SK-N-DZ (cell line): Measurements from ENCODE around the gene P2RX5.

Experiments
- DNase-seq: peaks from one replicate; pipeline ENCODE4 v3.0.0-alpha.2; 2015; ENCODE audit warnings: low spot score

P2RX5 gene

DNA sequence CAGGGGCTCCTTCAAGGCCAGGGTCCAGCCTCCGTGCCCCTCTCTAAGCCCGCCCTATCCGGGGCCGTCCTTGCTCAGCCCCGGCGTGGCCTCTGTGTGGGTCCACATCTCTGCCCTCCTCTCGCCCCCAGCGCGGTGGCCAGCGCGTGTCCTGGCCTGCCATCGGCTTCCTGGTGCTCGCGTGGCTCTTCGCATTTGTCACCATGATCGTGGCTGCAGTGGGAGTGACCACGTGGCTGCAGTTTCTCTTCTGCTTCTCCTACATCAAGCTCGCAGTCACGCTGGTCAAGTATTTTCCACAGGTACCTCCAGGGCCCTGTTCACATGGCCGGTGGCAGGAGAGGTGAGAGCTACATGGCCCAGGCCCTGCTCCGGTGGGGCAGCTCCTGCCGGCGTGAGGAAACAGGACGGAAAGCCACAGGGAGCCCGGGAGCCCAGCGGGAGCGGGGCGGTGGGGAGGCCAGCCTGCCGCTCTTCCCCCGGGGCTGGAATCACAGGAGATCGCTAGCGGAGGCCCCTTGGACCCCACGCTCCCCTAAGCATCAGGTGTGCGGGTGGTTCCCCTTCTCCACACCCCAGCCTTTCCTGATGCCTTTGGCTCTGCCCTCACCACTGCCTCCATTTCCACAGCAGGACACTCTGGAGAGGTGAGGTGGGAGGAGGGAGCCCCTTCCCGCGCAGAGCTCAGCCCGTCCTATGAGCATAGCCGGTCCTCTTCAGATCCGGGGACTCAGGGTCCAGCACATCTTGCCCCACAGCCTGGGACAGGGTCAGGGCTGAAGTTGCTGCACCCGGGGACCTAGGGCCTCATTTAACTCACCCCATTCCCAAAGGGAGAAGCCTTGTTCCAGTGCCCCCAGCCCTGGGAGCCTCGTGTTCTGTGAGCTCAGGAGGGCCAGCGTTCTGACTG lies 37.8 kb downstream of the P2RX5 start:
- DNase-seq: no peak

DNA sequence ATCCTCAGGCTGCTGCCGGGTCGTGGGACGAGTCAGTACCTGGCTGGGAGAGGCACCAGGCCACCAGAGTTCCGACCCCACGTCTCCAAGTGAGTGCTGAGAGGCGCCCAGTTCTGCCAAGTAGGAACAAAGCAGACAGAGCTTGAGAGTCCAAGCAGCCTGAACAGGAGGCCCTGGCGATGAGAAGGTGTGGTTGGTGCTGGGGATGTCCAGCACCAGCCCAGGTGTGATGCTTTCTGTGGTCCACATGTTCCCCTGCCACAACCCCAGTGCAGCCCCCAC lies 38.4 kb downstream of the P2RX5 start:
- no peak for DNase-seq

DNA sequence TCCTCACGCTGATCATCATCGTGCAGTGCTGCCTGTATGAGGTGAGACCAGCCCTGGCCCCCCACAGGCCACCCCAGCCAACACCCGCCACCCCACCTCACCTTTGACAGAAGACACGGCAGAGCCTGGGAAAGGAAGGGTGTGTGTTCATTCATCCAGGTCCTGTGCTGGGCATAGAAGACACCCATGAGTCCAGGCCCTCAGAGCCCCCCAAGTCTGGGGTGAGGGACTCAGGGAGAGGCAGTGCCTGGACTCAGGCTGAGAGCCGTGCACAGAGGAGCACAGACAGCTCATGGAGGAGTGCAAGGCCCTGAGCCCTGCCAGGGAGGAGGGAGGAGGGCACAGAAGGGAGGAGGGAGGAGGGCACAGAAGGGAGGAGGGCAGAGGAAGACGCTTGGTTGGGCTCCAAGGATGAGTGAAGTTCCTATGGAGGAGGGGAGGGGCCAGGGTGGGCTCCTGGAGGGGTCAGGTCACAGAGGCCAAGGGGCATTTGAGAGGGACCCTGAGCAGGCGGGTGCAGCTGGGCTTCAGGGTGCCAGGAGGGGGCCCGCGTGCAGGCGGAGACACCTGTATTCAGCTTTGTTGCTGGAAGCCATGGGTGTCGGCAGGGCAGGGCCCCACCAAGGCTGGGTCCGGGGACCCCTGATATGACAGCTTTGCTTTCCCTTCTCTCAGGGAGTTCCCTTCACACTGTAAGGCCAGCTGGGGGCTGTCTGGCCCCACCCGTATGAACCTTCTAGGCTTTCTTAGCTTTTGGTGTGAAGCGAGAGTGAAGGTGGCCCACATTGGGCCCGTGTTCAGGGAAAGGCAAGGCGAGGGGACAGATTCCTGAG lies 39.0 kb downstream of the P2RX5 start:
- DNase-seq: no peak

DNA sequence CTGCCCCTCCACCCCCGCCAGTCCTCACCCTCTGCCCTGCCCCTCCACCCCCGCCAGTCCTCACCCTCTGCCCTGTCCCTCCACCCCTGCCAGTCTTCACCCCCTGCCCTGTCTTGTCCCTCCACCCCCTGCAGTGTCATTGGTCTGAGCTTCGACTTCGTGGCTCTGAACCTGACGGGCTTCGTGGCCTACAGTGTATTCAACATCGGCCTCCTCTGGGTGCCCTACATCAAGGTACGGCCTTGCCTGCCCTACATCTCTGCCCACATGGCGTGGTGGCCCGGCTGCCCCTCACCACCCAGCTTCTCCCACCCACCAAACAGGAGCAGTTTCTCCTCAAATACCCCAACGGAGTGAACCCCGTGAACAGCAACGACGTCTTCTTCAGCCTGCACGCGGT lies 39.6 kb downstream of the P2RX5 start:
- DNase-seq: no peak

DNA sequence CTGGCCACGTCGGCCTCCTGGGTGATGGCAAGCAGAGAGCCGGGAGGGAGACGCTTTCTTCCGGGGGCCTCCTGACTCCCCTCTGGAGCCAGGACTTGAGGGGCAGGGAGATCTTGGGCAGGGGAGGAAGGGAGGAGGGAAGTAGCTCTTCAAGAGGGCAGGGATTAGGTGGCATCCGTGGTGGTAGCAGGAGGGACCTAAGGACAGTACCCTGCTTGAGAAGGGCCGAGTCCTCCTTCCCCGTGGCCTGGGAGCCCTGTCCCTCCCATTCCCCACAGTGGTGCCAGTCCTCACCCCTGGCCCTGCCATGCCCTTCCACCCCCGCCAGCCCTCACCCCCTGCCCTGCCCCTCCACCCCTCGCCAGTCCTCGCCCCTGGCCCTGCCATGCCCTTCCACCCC lies 40.2 kb downstream of the P2RX5 start:
- no peak for DNase-seq

DNA sequence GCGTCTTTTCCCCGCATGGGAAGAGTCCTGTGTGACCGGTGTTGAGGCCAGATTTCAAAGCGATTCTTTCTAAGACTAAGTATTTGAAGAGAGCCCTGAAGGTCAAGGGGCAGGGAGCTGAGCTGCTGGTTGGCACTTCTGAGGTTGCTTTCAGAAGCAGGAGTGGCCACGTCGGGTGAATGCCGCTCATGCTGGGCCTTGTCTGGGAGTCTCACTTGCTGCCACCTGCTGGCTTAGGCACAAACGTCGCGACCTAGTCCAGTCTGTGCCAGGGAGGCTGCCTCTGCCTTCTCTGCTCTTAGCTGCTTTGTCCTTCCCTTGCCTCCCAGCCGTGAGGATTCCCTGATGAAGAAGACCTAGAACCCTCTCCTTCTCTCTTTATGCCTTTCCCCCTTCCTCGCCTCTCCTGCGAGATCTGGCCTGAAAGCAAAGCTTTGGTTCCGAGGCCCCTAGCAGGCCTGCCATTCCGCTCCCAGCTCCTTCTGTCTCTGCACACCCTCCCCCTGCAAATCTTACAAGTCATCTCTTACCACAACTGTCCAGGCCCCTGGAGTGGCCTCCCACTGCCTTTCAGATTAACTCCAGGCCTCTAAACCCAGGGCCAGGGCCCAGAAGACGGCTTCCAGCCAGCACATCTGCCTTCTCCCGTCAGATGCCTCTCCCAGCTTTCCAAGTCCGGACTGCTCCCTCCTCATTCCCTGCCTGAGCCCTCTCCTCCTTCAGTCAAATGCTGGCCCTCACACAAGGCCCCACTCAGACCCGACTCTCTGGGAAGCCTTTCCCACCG lies 48.0 kb downstream of the P2RX5 start:
- DNase-seq: peak; percentile 54

DNA sequence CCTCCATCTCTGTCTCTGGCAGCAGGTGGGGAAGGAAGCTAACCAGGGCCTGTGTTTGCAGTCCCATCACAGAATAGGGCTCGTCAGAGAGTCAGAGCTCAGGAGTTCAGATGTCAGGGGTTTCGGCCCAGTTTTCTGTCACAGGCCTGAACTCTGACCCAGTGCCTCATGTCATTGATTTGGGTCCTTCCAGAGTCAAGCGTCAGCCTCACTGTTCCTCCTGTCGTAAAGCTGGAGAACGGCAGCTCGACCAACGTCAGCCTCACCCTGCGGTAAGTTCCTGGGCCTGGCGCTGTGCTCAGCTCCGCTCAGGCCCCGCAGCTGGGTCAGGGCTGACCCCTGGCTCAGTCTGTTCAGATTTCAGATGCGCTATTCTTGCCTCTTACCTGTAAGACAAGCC lies 48.7 kb downstream of the P2RX5 start:
- no peak for DNase-seq

DNA sequence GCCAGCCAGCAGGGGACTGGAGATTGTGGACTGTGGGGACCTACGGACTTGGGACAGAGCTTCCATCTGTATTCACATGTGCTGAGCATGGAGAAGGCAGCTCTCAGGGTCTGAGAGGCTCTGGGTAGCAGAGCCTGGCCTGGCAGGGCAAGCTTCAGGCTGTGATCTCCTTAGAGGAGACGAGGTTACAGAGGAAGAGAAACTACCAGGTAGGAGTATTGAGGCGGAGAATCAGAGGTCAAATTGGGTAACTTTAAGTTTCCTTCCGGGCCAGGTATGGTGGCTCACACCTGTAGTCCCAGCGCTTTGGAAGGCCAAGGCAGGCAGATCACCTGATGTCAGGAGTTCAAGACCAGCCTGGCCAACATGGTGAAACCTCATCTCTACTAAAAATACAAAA lies 50.6 kb downstream of the P2RX5 start:
- DNase-seq: no peak

DNA sequence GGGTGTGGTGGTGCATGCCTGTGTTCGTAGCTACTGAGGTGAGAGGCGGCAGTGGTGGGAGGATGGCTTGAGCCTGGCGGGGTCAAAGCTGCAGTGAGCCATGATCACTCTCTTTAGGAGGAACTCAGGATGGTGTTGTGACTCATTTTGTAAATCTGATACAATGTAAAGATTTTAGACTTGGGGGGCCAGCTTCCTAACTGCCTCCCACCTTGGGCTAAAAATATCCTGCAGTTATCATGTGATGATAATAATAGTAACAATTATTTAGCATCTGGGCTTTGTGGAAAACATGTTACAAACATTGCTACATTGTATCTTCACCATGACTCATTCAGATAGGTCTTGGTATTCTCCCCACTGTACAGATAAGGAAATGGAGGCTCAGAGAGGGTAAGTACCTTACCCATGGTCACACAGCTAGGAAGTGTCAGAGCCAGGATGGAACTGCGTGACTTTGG lies 52.0 kb downstream of the P2RX5 start:
- no peak for DNase-seq

DNA sequence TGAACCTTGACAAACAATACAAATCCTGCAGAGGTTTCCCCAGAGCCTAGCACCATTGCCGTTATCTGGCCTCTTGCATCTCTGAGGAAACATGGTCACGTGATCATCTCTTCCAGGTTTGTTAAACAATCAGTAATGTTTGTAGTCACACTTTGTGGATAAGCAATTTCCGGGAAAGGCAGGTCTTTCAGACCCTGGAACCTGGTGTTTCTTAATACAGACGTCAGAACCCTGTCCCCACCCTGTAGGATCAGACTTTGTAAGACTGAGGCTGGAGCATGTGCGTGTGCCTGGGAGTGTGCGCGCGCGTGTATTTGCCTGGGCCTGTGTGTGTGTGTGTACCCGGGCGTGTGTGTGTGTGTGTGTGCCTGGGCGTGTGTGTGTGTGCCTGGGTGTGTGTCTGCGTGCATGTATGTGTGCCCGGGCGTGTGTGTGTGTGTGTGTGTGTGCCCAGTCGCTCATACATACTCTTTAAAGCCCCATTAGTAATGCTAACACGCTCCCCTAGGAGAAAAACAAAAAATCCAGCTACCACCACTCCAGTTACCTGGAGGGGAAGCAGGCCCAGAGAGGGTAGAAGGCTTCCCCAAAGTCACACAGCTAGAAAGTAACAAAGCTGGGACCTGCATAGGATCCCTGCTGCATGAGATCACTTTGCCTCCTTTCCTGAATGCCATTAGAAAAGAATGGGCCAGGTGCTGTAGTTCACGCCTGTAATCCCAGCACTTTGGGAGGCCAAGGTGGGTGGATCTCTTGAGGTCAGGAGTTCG lies 54.1 kb downstream of the P2RX5 start:
- no peak for DNase-seq

DNA sequence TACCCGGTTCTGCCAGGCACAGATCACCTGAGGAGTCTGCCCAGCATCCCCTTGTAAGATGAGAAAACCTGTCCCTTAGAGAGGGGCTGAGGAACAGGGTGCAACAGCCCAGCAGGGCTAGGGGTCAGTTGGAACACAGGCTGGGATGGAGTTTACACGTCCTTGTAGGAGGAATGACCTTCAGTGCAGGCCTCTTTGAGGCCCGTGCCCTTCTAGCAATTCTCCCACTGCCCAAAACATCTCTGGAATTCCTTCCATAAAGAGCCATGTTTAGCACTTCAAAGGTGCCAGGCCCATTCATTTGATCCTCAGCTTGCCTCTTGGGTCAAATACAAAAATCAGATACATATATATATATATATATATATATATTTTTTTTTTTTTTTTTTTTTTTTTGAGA lies 54.9 kb downstream of the P2RX5 start:
- no peak for DNase-seq

DNA sequence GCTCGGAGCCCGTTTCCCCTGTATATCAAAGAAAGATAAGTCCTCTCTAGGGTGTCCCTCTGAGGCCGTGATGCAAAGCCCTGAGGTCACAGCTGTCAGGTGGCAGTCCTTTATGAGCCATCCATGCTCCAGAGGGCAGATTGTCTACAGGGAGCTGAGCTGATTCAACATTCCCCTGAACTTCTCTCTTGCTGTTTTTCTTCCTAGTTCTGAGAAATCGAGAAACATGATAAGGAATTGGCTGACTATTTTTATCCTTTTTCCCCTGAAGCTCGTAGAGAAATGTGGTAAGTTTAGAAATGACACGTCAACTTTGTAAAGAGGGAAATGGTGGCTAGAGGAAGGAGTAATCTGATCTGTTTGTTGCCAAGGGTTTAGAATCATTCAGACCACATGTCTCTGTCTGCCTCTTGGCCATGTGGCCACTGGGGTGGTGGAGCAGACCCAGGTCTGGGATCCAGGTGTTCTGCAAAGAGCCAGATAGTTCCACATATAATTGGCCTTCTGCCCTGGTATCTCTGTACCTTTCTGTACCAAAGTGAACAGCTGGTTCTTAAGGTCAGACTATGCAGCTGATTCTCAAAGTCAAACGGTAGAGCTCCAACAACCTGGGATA lies 55.9 kb downstream of the P2RX5 start:
- no peak for DNase-seq

DNA sequence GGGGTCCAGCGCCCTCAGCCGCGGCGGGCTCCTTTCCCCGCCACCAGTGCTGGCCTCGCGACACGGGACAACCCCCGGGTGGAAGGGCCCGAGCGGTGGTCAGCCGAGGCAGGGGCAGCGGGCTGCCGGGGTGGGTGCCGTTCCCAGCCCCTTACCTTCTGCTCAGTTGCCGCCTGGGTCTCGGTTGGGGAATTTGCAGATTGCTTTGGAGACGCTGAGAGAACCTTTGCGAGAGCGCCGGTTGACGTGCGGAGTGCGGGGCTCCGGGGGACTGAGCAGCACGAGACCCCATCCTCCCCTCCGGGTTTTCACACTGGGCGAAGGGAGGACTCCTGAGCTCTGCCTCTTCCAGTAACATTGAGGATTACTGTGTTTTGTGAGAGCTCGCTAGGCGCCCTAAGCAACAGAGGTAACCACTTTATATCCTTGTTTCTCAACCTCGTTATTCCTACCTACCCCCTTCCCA lies 59.0 kb downstream of the P2RX5 start:
- DNase-seq: no peak

DNA sequence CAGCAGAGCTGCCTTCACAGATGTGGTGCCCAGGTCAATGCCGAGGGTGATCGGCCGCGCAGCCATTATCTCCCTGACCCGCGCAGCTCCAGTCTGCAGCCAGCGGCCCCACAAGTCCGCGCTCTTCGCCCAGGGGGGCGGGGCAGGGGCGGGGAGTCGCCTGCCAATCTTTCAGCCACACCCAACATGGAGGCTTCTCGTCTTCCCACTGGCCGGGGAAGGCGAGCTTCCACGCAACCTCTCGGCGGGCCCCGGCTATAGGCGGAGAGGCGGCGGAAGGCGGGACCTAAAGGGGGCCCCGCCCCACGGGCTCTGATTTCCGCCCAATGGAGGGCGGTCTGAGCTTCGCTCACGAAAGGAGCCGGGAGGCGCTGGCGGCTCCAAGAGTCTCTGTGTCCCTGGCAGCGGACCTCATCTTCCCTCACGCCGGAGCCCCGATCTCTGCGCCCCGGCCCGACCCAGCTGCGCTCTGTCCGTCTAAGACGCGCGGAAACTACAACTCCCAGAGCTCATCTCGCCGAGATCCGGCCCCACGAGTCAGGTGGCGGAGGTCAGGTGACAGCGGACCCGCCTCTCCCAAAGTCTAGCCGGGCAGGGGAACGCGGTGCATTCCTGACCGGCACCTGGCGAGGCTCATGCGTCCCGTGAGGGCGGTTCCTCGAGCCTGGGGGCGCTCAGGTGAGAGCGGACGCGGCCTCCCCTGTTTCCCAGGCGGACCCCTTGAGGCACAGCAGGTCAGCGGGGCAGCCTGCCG lies 59.6 kb downstream of the P2RX5 start, which contains the start of the genes CTNS and SHPK:
Gene CTNS (plus strand): TSS at position 607 of the 754 bp plus-strand sequence. CDS start 3,447 bp downstream, outside the sequence.
Gene SHPK (minus strand): TSS at position 97 of the 754 bp plus-strand sequence. CDS start 31 bp downstream, at position 66.
- peak; percentile 98 for DNase-seq

DNA sequence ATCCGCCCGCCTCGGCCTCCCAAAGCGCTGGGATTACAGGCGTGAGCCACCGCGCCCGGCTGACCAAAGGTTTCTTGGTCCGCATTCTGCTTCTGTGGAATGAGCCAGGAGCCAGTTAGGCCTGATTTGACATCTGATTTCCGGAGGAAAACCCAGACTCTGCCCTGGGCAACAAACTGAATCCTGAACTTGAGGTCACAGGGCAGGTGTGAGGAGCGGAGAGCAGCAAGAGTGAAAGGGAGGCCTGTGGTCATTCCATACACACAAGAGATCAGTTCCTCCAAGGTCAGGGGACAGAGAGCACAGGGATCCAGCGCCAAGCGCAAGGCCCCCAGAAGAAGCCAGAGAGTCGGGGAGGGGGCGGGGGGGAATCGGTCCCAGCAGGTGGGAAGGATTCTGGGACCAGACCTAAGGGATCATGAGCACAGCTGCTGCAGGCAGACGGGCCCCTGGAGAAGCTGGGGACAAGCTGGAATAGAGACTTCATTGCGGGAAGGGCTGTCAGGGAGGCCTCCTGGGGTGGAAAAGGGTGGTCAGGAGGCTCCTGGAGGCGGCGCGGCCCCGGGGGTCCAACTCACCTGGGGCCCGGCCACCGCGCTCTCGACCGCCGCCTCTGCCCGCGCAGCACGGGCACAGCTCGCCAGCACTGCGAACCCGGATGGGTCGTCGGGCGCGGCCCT lies 60.3 kb downstream of the P2RX5 start:
- DNase-seq: no peak

DNA sequence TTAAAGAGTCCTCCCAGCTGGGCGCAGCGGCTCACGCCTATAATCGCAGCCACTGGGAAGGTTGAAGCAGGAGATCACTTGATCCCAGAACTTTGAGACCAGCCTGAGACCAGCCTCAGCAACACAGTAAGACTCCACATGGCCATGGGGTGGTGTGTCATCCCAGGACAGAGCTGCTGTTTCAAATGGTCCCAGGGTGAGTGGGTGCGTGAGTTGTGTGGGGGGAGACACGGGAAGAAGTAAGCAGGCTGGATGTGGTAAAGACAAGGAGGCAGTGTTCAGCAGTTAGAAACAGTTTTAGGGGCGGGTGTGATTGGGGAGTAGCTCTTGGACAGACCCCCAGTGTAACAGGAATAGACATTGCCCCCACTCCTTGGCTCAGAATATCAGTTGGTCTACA lies 63.7 kb downstream of the P2RX5 start:
- no peak for DNase-seq

DNA sequence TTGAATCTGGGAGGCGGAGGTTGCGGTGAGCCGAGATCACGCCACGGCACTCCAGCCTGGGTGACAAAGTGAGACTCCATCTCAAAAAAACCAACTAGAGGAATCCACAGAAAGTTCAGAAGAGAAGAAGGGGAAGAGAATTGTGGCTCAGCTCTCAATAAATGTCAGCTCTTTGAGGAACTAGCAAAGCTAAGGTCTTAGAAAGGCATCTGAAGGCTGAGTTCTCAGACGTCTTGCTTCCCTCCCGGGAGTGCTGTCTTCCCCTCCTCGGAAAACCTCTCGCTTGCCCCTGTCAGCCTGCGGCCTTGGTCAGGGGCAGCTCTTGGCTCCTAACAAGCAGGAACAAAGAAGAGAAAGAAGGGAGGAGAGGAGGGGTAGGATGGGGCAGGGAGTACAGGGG lies 65.2 kb downstream of the P2RX5 start:
- no peak for DNase-seq

DNA sequence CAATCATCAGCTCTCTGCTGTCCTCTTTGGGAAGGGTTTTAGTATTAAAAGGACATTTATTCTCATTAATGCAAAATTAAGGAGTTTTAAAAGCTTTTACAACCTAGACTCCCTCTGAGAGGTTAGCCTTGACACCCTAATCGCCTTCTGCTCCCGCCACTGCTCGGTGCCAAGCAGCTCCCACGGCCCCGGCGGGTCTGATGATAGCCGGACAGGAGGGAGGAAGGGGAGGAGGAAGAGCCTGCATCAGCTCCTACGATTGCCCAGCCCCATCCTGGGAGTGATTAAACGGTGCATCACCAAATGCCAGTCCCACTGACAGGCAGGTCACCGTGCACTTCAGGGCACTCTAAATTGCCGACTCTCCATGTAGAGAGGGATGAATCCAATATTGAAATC lies 68.2 kb downstream of the P2RX5 start:
- no peak for DNase-seq
